ENCODE data around the gene KLF6. TPM values are rescaled to one million over a fixed set of nuclear protein-coding genes. Genes with fewer than 3 reads are reported as not detected.

The KLF6 gene
- total and polyA plus RNA-seq, 9 of the 15 experiments (the other 6 are each of a cell fraction or from before 2014, with no cell fraction given) = 3.2 to 23.9 (median 8.0) TPM

DNA sequence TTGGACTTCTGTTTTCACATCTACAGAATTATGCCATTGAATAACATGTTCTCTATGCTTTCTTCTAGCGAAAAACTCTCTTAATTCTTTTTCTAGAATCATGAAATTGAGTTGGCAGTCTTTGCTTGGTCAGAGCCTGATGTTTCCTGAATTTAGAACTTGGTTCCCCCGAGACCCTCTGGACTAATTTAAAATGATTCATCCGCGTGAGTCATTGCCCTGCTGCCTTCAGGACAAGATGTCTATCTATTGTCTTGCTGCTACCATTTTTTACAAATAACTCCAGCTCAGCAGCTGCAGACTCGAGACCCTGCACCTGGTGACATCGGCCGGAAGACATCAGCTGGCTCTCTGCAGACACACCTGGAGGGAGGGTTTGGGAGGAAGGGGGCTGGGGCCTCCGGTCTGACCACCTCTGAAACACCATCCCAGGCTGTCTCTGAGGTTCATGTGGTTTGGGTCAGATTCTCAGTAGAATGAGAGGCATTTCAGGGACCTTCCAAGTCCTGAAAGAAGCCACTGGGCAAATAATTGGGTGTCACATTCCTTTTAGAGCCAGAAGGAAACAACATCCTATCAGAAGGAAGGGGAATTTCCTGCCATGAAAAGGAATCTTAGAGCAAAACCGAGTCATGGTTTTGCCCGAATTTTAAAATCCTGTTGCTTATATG, 20.9 kb upstream of the KLF6 start (continued):
- TF ChIP-seq HDAC3 (IDR thresholded peaks at IDR 0.05; ENCODE audit: borderline replicate concordance, partially characterized antibody) (no peak), SMARCA5 (IDR thresholded peaks at IDR 0.05) (no peak), KDM4B (IDR thresholded peaks at IDR 0.05; ENCODE audit: borderline replicate concordance in 2 of 2, low read depth in 1 of 2) (no peak), NCOA2 (IDR thresholded peaks at IDR 0.05; ENCODE audit: partially characterized antibody in 2 of 2) (no peak), DNMT1 (IDR thresholded peaks at IDR 0.05) (no peak), NUFIP1 (IDR thresholded peaks at IDR 0.05; ENCODE audit: partially characterized antibody) (no peak), NELFE (IDR thresholded peaks at IDR 0.05; ENCODE audit: insufficient read depth, insufficient read length) (no peak), ZNF253 (CRISPR knock-in tag; conservative IDR thresholded peaks at IDR 0.05) (no peak), CBFA2T3 (IDR thresholded peaks at IDR 0.05) (peak; percentile 88), ZNF354B (CRISPR knock-in tag; IDR thresholded peaks at IDR 0.05) (no peak), NCOA1 (IDR thresholded peaks at IDR 0.05; ENCODE audit: low read depth) (no peak), USF2 (CRISPR knock-in tag; IDR thresholded peaks at IDR 0.05) (no peak), SP2 (IDR thresholded peaks at IDR 0.05; ENCODE audit: extremely low read depth, low read depth, low read length, poor library complexity, severe bottlenecking) (no peak), BRF1 (IDR thresholded peaks at IDR 0.05; ENCODE audit: borderline replicate concordance, extremely low read depth, insufficient read length) (no peak), GTF2F1 (IDR thresholded peaks at IDR 0.05; ENCODE audit: low read depth, low read length) (no peak), TEAD2 (tag; IDR thresholded peaks at IDR 0.05) (no peak)
- TF ChIP-seq, protein P1, sequence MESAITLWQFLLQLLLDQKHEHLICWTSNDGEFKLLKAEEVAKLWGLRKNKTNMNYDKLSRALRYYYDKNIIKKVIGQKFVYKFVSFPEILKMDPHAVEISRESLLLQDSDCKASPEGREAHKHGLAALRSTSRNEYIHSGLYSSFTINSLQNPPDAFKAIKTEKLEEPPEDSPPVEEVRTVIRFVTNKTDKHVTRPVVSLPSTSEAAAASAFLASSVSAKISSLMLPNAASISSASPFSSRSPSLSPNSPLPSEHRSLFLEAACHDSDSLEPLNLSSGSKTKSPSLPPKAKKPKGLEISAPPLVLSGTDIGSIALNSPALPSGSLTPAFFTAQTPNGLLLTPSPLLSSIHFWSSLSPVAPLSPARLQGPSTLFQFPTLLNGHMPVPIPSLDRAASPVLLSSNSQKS (CRISPR knock-in tag; IDR thresholded peaks at IDR 0.05) = no peak
- TF ChIP-seq, protein P2, sequence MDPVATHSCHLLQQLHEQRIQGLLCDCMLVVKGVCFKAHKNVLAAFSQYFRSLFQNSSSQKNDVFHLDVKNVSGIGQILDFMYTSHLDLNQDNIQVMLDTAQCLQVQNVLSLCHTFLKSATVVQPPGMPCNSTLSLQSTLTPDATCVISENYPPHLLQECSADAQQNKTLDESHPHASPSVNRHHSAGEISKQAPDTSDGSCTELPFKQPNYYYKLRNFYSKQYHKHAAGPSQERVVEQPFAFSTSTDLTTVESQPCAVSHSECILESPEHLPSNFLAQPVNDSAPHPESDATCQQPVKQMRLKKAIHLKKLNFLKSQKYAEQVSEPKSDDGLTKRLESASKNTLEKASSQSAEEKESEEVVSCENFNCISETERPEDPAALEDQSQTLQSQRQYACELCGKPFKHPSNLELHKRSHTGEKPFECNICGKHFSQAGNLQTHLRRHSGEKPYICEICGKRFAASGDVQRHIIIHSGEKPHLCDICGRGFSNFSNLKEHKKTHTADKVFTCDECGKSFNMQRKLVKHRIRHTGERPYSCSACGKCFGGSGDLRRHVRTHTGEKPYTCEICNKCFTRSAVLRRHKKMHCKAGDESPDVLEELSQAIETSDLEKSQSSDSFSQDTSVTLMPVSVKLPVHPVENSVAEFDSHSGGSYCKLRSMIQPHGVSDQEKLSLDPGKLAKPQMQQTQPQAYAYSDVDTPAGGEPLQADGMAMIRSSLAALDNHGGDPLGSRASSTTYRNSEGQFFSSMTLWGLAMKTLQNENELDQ (CRISPR knock-in tag; IDR thresholded peaks at IDR 0.05; ENCODE audit: borderline replicate concordance) = no peak
- TF ChIP-seq, protein P3, sequence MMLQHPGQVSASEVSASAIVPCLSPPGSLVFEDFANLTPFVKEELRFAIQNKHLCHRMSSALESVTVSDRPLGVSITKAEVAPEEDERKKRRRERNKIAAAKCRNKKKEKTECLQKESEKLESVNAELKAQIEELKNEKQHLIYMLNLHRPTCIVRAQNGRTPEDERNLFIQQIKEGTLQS (IDR thresholded peaks at IDR 0.05) = peak; percentile 95
- TF ChIP-seq, protein P3 (CRISPR knock-in tag; conservative IDR thresholded peaks at IDR 0.05) = 0 out of 2 replicates have a peak, but pooled peaks have one; percentile 13
- TF ChIP-seq, protein P4, sequence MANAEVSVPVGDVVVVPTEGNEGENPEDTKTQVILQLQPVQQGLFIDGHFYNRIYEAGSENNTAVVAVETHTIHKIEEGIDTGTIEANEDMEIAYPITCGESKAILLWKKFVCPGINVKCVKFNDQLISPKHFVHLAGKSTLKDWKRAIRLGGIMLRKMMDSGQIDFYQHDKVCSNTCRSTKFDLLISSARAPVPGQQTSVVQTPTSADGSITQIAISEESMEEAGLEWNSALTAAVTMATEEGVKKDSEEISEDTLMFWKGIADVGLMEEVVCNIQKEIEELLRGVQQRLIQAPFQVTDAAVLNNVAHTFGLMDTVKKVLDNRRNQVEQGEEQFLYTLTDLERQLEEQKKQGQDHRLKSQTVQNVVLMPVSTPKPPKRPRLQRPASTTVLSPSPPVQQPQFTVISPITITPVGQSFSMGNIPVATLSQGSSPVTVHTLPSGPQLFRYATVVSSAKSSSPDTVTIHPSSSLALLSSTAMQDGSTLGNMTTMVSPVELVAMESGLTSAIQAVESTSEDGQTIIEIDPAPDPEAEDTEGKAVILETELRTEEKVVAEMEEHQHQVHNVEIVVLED (CRISPR knock-in tag; IDR thresholded peaks at IDR 0.05) = no peak

Measured in K562 (cell line).